GM21526 (cell line): ENCODE data around the gene HSH2D.

ENCODE experiments used
- ATAC-seq: cut with Tn5 transposase; IDR thresholded peaks from one replicate; pipeline ENCODE4 v1.9.1; 2021; ENCODE audit warnings: moderate library complexity; ENCODE audit not compliant: unreplicated experiment, low FRiP score

Gene HSH2D

DNA sequence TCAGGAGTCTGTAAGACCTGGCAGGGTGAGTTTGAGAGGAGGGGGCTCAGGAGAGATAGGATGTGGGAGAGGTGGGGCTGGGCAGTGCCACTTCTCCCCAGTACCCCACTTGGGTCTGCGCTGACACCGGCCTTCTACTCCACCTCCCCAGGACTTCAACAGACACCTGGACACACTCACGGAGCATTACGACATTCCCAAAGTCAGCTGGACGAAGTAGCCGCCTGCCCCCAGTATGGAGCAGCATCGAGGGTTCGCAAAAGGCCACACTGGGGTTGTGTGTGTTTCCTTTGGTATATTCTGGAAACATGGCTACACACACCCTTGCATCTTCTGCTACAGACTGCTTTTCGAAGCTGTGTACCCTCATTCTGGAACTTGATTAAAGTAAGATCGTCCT lies 47.3 kb downstream of the HSH2D start:
- ATAC-seq: no peak

DNA sequence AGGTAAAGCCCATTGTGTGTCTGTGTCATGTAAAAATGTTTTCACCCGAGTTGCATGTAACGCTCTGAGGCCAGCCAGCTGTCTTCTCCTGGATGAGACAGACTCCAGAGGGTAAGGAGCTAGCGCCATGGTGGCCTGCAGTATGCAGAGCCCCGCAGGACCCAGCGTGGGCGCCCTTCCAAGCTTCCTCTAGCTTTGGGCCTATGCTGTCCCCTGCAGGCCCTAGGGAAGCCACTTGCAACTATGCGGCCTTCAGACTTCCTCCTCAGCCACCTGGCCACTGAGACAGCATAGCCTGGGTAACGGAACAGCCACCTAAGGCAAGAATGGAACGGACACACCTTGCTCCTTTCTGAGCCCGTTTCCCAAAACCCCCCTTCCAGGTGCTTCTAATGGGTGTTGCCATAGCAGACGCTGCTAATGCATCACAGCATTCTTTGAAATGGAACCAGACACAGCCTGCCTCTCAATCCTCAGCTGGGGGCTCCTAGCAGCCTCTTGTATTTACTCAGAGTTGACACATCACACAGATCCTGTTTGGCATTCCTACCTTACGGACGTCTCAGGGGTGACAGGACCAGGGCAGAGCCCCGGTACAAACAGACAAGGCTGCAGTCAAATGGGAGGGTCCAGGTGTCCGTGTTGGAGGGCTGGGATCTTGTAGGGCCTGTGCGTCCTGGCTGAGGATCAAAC lies 47.9 kb downstream of the HSH2D start:
- ATAC-seq: no peak

DNA sequence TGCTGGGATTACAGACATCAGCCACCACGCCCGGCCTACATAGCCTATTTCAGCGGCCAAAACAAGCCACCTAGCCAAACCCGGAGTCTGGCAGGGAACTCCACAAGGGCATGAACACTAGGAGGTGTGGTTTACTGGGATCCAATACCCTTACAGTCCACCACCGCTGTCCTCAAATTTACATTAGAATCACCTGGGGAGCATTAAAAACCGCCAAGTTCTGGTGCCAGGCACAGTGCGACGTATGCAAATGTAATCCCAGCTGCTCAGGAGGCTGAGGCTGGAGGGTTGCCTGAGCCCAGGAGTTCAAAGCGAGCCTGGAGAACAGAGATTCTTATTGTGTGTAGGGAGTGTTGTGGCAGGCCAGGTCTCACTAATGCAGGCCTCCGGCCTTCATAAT lies 50.0 kb downstream of the HSH2D start:
- no peak for ATAC-seq

DNA sequence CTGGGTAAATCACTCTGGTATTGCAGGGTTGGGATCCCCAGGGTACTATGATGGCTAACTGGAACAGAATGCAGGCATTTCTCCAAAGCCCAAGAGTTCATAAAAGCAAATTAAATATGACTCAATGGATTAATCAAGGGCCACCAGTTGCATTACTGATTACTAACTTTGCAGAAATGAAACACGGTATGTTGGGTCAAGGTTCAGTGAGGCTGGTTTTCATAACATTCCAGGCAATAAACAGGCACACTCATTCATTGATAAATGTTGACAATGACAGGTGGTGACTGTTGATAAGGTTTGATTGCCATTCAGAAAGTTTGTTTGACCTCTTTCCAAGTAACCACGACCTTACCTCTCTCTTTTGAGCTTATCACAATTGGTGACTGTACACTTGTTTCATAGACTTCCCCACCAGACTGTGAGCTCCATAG lies 53.7 kb downstream of the HSH2D start:
- no peak for ATAC-seq

DNA sequence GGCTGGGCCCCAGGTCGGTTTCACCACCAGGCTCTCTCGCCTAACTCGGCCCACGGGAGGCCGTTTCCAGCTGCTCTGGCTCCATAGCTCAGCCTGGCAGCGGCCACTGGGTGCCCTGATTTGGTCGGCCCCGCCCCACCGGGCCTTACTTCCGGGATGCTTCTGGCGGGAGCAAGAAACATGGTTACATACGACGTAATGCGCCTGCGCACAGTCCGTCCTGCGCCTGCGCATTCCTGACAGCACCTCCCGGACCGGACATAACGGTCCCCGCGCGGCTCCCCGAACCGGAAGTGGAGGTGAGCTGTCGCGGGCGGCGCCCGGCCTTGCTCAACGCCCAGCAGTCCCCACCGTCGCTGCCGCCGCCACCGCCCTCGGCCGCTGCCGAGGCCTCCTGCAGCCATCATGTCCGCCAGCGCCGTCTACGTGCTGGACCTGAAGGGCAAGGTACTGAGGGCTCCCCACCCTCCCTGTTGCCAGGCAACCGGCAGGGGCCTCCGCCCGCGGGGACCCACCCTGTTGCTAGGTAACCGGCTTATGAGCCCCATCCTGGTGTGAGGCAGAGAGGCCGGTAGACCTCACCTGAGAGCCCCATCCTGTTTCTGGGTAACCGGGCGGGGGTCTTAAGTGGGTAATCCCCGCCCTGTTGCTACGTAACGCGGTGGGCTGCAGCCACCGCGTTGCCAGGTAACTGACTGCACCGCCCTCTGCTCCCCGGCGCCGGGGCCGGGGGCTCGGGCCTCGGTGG lies 54.3 kb downstream of the HSH2D start, which contains the start of gene AP1M1:
Gene AP1M1 (plus strand): TSS at position 290 of the 748 bp plus-strand sequence. CDS start 116 bp downstream, at position 406.
- peak; percentile 71 for ATAC-seq

DNA sequence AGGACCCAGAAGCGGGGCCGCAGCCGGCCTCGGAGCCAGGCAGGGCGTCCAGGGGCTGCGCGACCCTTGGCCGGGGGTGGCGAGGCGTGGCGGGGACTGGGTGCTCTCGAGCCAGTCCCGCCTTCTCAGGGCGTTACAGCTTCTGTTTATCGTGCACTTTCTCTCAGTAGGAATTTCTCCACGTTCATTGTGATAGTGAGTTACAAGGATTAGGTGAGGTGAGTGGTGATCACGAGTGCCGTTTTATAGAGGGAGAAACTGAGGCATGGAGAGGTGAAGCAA lies 54.8 kb downstream of the HSH2D start:
- peak; percentile 4 for ATAC-seq

DNA sequence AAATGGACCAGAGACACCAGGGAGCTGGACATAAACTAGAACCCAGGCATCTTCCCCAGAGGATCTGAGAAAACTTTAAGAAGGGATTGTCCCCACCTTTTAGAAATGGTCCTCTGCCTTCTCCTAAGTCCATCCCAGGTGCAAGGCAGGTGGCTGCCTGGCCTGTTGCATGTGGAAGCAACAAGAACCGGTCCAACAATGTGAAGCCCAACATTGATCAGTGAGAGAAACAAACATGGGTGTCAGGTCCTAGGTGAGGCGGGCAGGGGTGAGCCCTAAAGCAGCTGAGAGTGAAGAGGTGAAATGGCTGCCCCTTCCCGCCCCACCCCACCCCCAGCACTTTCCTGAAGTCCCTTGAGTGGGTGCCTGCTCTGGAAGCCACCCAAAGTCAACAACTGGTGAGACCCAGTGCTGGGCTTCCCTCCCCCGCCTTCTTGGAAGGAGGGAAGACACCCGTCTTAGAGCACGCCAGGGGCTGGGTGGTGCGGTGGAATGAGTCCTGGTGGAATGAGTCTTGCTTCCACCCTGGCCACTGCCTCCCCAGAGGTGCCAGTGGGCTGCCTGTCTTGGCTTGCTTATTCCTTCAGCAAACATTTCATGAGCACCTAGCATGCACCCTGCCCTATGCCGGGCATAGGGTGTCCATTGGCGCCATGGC lies 55.9 kb downstream of the HSH2D start:
- ATAC-seq: no peak

DNA sequence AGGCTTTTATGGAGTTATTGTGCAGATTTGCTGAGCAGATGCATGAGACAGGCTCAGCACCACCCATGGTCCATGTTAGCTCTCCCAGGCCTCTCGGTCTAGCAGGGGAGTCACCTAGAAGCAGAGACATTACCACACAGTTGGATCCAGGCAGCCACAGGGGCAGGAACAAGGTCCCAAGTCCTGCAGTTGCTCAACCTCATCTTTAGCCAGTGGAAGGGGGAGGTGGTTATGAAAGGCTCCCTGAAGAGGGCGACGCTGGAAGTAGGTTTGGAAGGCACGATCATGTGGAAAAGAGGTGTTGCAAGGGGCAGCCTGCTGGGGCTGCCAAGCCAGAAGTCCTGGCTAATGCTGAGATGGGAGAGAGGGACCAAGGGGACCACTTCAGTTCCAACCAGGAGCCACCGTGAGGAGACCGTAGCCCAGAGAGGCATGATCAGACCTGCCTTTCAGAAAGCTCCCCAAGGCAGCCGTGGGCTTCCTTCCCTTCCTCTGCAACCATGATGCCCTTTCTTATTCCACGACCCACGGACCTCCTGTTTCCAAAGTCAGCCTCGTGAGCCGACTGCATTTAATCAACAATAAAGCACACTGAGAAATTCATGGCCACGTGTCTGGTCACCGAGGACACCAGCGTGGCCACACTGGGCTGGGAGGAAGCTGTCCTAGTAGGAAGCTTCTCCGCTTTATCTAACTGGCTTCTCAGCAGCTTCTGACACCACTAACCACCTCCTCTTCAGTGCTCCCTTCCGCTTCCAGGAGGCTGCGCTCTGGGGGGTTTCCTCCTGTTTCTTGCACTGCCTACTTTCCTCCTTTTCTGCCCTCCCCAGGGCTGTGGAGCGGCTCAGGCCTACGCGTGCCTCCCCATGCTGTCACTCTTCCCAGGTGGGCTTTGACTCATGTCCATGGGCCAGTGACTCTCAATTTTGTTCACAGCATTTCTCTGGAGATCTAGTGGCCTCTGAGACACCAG lies 56.8 kb downstream of the HSH2D start:
- no peak for ATAC-seq

DNA sequence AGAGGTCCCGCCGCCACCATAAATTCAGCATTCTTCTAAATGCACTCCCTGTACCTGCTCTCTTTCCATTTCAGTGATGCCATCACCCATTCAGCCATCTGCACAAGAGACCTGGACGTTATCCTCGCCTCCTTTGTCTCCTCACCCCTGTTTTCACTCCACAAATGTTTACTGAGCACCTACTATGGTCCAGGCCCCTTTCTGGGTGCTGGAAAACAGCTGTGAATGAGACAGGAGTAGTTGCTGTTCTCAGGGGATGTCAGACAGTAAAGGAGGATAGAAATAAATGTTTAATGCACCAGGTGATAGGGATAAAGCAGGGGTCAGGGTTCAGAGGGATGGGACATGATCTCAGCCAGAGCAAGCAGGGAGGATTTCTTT lies 57.5 kb downstream of the HSH2D start:
- ATAC-seq: no peak

DNA sequence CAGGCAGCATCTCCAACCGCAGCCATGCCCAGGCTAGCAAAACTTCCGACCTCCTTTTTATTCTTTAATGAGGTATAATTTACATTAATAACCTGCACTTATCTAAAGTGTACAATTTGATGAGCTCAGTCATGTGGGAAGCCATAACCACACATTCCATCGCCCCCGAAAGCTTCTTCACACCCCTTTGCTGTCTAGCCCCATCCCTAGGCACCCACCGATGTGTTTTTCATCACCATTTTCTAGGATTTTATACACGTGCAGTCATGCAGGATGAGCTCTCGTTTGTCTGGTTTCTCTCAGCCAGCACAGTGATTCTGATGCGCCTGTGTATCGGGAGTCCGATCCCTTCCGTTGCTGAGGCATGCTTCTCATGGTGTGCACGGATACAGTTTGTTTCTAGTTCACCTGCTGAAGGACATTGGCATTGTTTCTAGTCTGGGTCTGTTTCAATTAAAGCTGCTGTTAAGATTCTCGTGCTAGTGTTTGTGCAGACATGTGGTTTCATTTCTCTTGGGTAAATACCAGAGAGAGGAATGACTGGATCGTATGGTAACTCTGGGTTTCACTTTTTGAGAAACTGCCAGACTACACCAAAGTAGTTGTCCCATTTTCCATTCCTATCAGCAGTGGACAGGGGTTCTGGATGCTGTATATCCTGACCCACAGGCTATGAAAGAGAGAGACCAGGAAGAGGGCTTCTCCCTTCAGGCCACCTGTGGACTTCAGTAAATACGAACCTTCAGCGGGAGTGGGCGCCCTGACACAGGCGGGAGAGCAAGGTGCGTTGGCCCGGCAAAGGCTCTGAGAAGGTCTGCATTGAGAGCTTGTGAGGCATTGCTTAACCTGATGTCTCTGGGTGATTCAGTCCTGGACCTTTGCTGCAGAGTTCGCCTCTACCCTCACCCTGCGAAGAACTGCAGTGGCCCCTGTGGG lies 59.1 kb downstream of the HSH2D start:
- ATAC-seq: no peak

DNA sequence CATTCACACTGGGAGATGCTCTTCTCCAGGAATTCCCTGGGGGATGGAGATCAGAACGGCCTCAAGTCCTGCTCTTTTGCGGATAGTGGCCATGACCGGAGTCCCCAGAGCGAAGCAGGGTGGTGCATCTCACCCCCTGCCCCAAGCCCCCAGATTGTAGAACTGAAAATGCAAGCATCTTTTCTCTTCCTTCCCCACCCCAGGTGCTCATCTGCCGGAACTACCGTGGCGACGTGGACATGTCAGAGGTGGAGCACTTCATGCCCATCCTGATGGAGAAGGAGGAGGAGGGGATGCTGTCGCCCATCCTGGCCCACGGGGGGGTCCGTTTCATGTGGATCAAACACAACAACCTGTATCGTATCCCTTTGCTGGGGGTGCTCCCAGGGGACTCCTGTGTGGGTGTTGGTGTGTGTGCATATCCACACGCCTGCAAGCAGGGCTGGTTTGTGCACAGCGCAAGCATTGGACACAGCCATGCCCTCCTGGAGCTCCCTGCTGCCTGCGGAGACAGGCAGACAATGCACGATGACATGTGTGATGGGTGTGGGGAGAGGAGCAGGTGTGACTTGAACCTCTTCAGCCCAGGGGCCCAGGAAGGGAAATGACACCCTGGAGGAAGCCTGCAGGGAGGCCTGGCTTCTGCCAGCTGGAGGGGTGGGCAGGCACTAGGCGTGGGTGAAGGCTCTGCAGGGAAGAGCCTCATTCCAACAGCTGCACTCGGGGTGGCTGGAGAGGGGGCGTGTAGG lies 59.9 kb downstream of the HSH2D start:
- ATAC-seq: no peak

DNA sequence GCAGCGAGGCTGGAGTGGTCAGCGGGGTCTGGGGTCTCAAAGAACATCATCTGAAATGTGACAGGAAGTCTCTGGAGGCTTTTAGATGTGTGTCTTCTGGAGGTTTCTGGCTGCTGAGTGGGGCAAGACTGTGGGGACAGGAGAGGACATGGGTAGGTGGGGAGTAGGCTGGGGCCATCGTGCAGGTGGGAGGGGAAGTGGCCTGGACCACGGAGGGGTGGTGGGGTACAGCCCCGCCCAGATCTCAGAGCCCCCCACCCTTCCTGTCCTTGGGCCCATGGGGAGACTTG lies 60.5 kb downstream of the HSH2D start:
- ATAC-seq: no peak

DNA sequence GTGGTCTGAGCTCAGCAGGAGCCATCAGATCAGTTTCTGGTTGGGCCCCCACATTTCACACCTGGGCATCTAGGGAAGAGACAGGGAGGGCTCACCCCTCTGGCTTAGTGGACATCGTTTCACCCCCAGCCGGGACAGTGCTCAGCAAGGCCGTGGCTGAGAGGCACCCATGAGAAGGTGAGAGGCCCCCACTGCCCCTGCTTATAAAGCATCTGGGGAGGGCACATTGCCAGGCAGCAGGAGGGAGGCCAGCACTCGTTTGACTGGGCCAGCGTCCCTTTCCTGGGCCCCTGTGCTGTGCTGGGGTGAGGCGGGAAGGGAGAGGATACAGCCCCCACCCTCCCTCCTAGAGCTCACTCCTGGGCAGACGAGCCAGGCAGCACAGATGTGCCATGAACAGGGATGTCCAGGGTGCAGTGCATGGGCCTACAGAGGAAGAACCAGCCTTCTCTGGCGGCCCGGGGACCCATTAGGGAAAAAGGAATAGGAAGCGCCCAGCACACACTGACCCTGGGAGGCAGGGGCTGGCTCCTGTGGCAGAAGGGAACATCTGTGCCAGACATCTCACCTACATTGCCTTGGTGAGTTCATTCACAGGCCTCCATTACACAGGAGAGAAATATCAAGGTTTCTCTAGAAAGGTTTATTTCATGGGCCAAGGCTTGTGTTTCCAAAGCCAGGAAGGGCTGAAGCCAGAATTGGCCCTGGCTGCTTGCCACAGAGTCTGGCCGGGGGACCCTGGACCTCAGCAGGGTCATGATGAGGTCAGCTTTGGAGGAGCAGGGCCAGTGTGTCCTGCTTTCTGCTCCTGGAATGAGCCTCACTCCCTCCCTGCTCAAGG lies 61.9 kb downstream of the HSH2D start:
- ATAC-seq: no peak

DNA sequence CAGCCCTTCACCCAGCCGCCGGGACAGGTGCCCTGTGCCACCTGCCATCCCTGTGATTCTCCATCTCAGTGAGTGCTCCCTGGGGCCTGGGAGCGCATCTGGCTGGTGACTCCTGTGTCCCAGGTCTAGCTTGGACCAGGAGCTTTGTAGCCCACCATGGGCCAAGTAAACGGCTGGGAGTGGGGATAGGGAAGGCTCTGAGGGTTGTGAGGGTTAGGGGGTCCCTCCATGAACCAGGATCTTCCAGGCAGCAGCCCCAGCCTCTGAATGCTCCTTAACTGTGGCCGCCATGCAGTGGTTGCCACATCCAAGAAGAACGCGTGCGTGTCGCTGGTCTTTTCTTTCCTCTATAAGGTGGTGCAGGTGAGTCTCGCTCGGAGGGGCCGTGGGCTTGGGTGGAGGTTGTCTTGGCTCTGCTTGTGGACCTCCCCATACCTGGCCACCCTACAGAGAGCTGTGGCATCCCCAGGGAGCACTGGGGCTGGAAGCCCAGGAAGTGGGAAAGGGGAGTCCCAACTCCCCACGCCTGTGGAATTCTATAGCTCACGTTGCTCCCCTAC lies 62.6 kb downstream of the HSH2D start:
- no peak for ATAC-seq

DNA sequence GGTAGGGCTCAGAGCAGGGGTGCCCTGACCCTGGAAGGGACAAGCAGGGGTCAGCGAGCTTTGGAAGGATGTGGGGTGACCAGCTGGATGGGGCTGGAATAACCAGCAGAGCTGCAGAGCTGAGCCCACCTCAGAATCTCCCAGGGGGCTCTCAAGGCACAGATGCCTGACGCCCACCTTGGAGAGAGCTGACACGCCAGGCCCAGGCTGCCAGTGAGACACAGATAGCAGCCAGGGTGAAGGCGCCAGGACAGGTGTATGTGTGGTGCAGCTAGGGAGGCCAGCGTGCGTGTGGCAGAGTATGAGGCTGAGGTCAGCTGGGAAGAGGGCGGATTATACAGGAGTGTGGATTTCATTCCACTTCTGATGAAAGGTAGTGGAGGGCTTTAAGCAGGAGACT lies 63.2 kb downstream of the HSH2D start:
- ATAC-seq: no peak

DNA sequence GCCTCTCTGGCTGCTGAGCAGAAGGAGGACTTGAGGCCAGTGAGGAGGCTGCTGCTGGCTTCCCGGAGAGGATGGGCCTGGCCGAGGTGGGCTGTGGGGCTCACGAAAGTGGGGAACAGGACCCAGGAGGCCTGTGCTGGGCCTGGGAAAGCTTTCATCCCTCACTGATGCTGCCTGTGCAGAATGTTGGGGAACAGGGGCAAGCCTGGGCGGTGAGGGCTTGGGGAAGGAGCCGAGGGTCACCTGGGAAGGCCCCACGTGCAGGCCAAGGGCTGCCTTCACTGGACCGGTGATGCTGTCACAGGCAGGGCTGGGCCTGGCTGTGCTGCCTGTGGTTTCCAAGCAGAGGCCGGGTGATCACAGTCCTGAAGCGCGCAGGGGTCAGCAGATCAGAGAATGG lies 63.6 kb downstream of the HSH2D start:
- ATAC-seq: no peak

DNA sequence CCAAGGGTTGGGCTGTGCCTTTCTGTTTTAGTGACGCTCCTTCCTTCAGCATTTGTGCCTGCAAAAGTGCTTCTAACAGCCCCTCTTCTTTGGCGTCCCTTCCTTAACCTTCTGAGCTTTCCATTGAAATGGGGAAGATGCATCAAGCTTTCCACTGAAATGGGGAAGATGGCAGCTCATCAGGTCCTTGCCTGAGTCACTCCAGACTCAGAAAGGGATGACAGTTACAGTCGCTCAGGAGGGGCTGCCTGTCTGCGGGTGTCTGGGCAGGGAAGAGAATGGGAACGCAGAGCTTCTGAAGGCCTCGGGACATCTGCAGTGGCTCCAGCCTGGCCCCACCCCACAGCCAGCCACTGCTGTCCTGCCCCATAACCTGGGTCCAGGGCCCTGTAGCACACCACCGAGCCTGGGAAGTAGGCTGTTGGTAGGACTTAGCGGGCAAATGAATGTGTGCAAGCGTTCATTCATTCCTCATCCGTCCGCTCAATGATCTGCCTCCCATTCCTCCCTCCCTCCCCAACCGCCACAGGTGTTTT lies 64.1 kb downstream of the HSH2D start:
- ATAC-seq: no peak
